GM23338 (cell line): ENCODE results near the gene NPM1. TPM values are rescaled to one million over a fixed set of nuclear protein-coding genes. Genes with fewer than 3 reads are reported as not detected.

ENCODE experiments used
- ATAC-seq: fragments of 200-7000 bp; cut with Tn5 transposase; 3 replicates; pipeline ENCODE4 v1.9.1; 2020
- DNase-seq: peaks from one replicate; pipeline ENCODE4 v3.0.0-alpha.2; 2015; ENCODE audit warnings: low spot score
- H2AFZ ChIP-seq: fragments of 200-600 bp; sonication (generic); 2 replicates; pipeline ENCODE4 v1.8.0; 2016; ENCODE audit warnings: antibody characterized with exemption, mild to moderate bottlenecking, moderate library complexity
- H3F3A ChIP-seq: fragments of 200-600 bp; sonication (generic); replicated peaks from 2 replicates; pipeline ENCODE4 v1.8.0; 2017; ENCODE audit warnings: antibody characterized with exemption, mixed run types, low read depth
- H3K27ac ChIP-seq: fragments of 200-600 bp; sonication (generic); 2 replicates; pipeline ENCODE4 v1.6.1; 2016; ENCODE audit warnings: low read depth
- H3K27me3 ChIP-seq: fragments of 200-600 bp; sonication (generic); 2 replicates; pipeline ENCODE4 v1.8.0; 2016; ENCODE audit warnings: mild to moderate bottlenecking, mixed run types, moderate library complexity; ENCODE audit not compliant: insufficient read depth
- H3K36me3 ChIP-seq: fragments of 200-600 bp; sonication (generic); 2 replicates; pipeline ENCODE4 v1.8.0; 2016; ENCODE audit warnings: mild to moderate bottlenecking; ENCODE audit not compliant: insufficient read depth
- H3K4me1 ChIP-seq: fragments of 200-600 bp; sonication (generic); 2 replicates; pipeline ENCODE4 v1.8.0; 2016; ENCODE audit warnings: mild to moderate bottlenecking, moderate library complexity; ENCODE audit not compliant: insufficient read depth
- H3K4me2 ChIP-seq: fragments of 200-600 bp; sonication (generic); 2 replicates; pipeline ENCODE4 v1.7.1; 2017; ENCODE audit warnings: mixed run types
- H3K4me3 ChIP-seq: fragments of 200-600 bp; sonication (generic); 2 replicates; pipeline ENCODE4 v1.6.1; 2016; ENCODE audit warnings: mixed run types
- H3K79me2 ChIP-seq: fragments of 200-600 bp; sonication (generic); replicated peaks from 2 replicates; pipeline ENCODE4 v1.8.0; 2017; ENCODE audit warnings: mild to moderate bottlenecking; ENCODE audit not compliant: insufficient read depth
- H3K9me2 ChIP-seq: fragments of 200-600 bp; sonication (generic); 2 replicates; pipeline ENCODE4 v1.8.0; 2017; ENCODE audit not compliant: insufficient read depth
- H4K20me1 ChIP-seq: fragments of 200-600 bp; sonication (generic); replicated peaks from 2 replicates; pipeline ENCODE4 v1.8.0; 2017; ENCODE audit warnings: mild to moderate bottlenecking; ENCODE audit not compliant: insufficient read depth
- H3K27ac Mint-ChIP-seq: 2 replicates; pipeline ENCODE4 v1.8.0; 2020; ENCODE audit warnings: inconsistent platforms, mild to moderate bottlenecking, moderate library complexity, mixed read lengths
- H3K27me3 Mint-ChIP-seq: 3 replicates; pipeline ENCODE4 v1.8.0; 2022; ENCODE audit warnings: low read depth, mild to moderate bottlenecking, moderate library complexity, mixed read lengths, inconsistent platforms; ENCODE audit not compliant: insufficient read depth, poor library complexity
- H3K36me3 Mint-ChIP-seq: 3 replicates; pipeline ENCODE4 v1.8.0; 2021; ENCODE audit warnings: low read depth, mild to moderate bottlenecking, inconsistent platforms, moderate library complexity, mixed read lengths
- H3K4me1 Mint-ChIP-seq: 3 replicates; pipeline ENCODE4 v1.8.0; 2020; ENCODE audit warnings: mild to moderate bottlenecking, inconsistent platforms, mixed read lengths
- H3K4me3 Mint-ChIP-seq: 3 replicates; pipeline ENCODE4 v1.8.0; 2021; ENCODE audit warnings: moderate library complexity, mild to moderate bottlenecking, inconsistent platforms, mixed read lengths
- H3K9me3 Mint-ChIP-seq: 3 replicates; pipeline ENCODE4 v1.8.0; 2020; ENCODE audit warnings: moderate library complexity, mild to moderate bottlenecking, inconsistent platforms, mixed read lengths
- CREB1 ChIP-seq: fragments of 250-450 bp; sonication (Bioruptor Pico); IDR thresholded peaks from 2 replicates; pipeline ENCODE4 v1.5.0; 2020; ENCODE audit warnings: low read depth, mild to moderate bottlenecking, moderate library complexity
- ETS1 ChIP-seq: IDR thresholded peaks from 2 replicates; pipeline ENCODE4 v1.6.1; 2016; ENCODE audit warnings: antibody characterized with exemption
- EZH2 ChIP-seq: fragments of 200-600 bp; sonication (generic); IDR thresholded peaks from one replicate; pipeline ENCODE4 v1.8.0; 2017; ENCODE audit warnings: antibody characterized with exemption, mild to moderate bottlenecking, low read depth; ENCODE audit not compliant: unreplicated experiment
- JUNB ChIP-seq: IDR thresholded peaks from one replicate; pipeline ENCODE4 v1.6.1; 2016; ENCODE audit warnings: antibody characterized with exemption; ENCODE audit not compliant: unreplicated experiment
- NANOG ChIP-seq: IDR thresholded peaks from 2 replicates; pipeline ENCODE4 v1.6.1; 2016; ENCODE audit warnings: antibody characterized with exemption, borderline replicate concordance
- POLR2AphosphoS5 ChIP-seq: IDR thresholded peaks from 2 replicates; pipeline ENCODE4 v1.6.1; 2016; ENCODE audit warnings: antibody characterized with exemption, low read depth
- REST ChIP-seq: IDR thresholded peaks from one replicate; pipeline ENCODE4 v1.6.1; 2018; ENCODE audit warnings: antibody characterized with exemption; ENCODE audit not compliant: unreplicated experiment
- STAT1 ChIP-seq: IDR thresholded peaks from one replicate; pipeline ENCODE4 v1.6.1; 2016; ENCODE audit warnings: antibody characterized with exemption; ENCODE audit not compliant: unreplicated experiment
- polyA plus RNA-seq: library from polyadenylated mRNA; unstranded; fragments of >200 nt; fragmentation: Nextera tagmentation; extraction: Ambion mirVana; gene quantifications from 2 replicates; pipeline ENCODE4 v1.2.1, GENCODE V29; 2016
- total RNA-seq: library from RNA; depleted of rRNA; stranded (reverse); fragments of >200 nt; shearing (Covaris generic); gene quantifications from 2 replicates; pipeline ENCODE4 v1.2.3, GENCODE V29; 2014

Gene NPM1
- total and polyA plus RNA-seq, 2 experiments from 2014 or later: 3,739 to 5,242 TPM

GRCh38 chr5:171388816-171389168 lies 1.1 kb downstream of the NPM1 start:
- Mint-ChIP-seq H3K4me1 (peaks cover 25% of the 10 kb centered on the region), H3K9me3 (peaks cover 16% of the 10 kb centered on the region), H3K27me3 (peaks cover 29% of the 10 kb centered on the region), H3K4me3 (peak overlapping the region; percentile 100), H3K27ac (peak overlapping the region; percentile 100), H3K36me3 (peaks cover 63% of the 10 kb centered on the region)
- H3K36me3 ChIP-seq: peaks cover 53% of the 10 kb centered on the region
- H4K20me1 ChIP-seq: peaks cover 53% of the 10 kb centered on the region
- peaks cover 25% of the 10 kb centered on the region for H3K4me1 ChIP-seq
- TF ChIP-seq JUNB (no peak), STAT1 (no peak), ETS1 (no peak)
- peaks cover 16% of the 10 kb centered on the region for H3F3A ChIP-seq
- peak overlapping the region; percentile 88 for H3K4me3 ChIP-seq
- no peaks in the 10 kb centered on the region for H3K27me3 ChIP-seq
- H2AFZ ChIP-seq: no peak overlapping the region
- H3K79me2 ChIP-seq: peaks cover 62% of the 10 kb centered on the region
- peak overlapping the region; percentile 94; the same call in 1 of the 2 replicates for H3K27ac ChIP-seq
- DNase-seq (no peak), ATAC-seq (no peak)
- peak overlapping the region; percentile 92 for H3K4me2 ChIP-seq
- no peaks in the 10 kb centered on the region for H3K9me2 ChIP-seq

GRCh38 chr5:171390883-171391677 lies 3.4 kb downstream of the NPM1 start:
- Histone ChIP-seq H3K4me3 (peak overlapping the region; percentile 88), H4K20me1 (peaks cover 76% of the 10 kb centered on the region), H3K27me3 (no peaks in the 10 kb centered on the region), H2AFZ (no peak overlapping the region), H3K79me2 (peaks cover 85% of the 10 kb centered on the region), H3K27ac (peak overlapping the region; percentile 67; the same call in 1 of the 2 replicates), H3K4me1 (peaks cover 43% of the 10 kb centered on the region), H3K36me3 (peaks cover 76% of the 10 kb centered on the region), H3K9me2 (no peaks in the 10 kb centered on the region), H3K4me2 (peak overlapping the region; percentile 92), H3F3A (peaks cover 28% of the 10 kb centered on the region)
- ATAC-seq: no peak
- Mint-ChIP-seq H3K27ac (peak overlapping the region; percentile 75), H3K36me3 (peaks cover 86% of the 10 kb centered on the region), H3K4me1 (peaks cover 35% of the 10 kb centered on the region), H3K27me3 (peaks cover 32% of the 10 kb centered on the region), H3K4me3 (peak overlapping the region; percentile 100), H3K9me3 (peaks cover 16% of the 10 kb centered on the region)
- TF ChIP-seq POLR2AphosphoS5: peak; percentile 50; the same call in 1 of the 2 replicates
- TF ChIP-seq ETS1: no peak
- no peak for DNase-seq

- Histone ChIP-seq H3K4me3 (peak overlapping the region; percentile 88), H3K27ac (peak overlapping the region; percentile 30), H3K4me1 (peaks cover 53% of the 10 kb centered on the region), H3F3A (peaks cover 38% of the 10 kb centered on the region), H3K9me2 (no peaks in the 10 kb centered on the region), H4K20me1 (peaks cover 86% of the 10 kb centered on the region), H3K27me3 (no peaks in the 10 kb centered on the region), H2AFZ (no peak overlapping the region), H3K4me2 (peak overlapping the region; percentile 92), H3K79me2 (peaks cover 95% of the 10 kb centered on the region), H3K36me3 (peaks cover 86% of the 10 kb centered on the region)
- peak overlapping the region; percentile 59 for H3K4me3 Mint-ChIP-seq
- H3K27me3 Mint-ChIP-seq: peaks cover 31% of the 10 kb centered on the region
- peaks cover 96% of the 10 kb centered on the region for H3K36me3 Mint-ChIP-seq
- no peak for TF ChIP-seq STAT1
- no peak for TF ChIP-seq CREB1 (CRISPR knock-in tag)
- no peak for TF ChIP-seq REST
- TF ChIP-seq NANOG: no peak
- TF ChIP-seq EZH2: no peak
- no peak for TF ChIP-seq POLR2AphosphoS5
- no peak overlapping the region for H3K27ac Mint-ChIP-seq
- ATAC-seq (no peak), DNase-seq (no peak)
- peaks cover 16% of the 10 kb centered on the region for H3K9me3 Mint-ChIP-seq
- H3K4me1 Mint-ChIP-seq: peaks cover 40% of the 10 kb centered on the region
These were observed 4.4 kb downstream of the NPM1 start for GRCh38 chr5:171391996-171392577.
